Hematopoietic multipotent progenitor cell treated with erythropoietin and hydrocortisone succinate and interleukin-3 and kit ligand, for 6 days (in vitro differentiated cells): Measurements from ENCODE around the gene USP37.

Experiments used
- DNase-seq: peaks from one replicate; pipeline ENCODE4 v3.0.0-alpha.2; 2015

Gene USP37

GRCh38 chr2:218471982-218472381, 96.2 kb downstream of the USP37 start:
- peak; percentile 80 for DNase-seq

GRCh38 chr2:218471036-218471435, 97.1 kb downstream of the USP37 start:
- peak; percentile 28 for DNase-seq

- no peak for DNase-seq
Observed at GRCh38 chr2:218470448-218470847, 97.7 kb downstream of the USP37 start.

GRCh38 chr2:218465987-218466633, 102.0 kb downstream of the USP37 start:
- DNase-seq, result peak; percentile 72

DNA sequence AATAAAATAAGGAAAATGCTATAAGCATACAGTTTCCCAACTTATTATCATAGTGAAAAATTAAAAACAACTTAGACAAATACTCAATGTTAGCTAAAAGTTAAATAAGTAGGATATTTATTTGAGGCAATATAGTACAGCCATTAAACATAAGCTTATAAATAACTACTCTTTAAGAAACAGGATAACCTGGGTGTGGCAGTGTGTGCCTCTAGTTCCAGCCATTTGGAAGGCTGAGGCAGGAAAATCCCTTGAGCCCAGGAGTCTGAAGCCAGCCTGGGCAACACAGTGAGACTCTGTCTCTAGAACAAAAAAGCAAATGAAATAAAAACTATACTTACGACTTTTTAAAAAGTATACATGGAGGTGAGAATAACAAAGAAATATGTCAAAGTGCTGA, 109.6 kb downstream of the USP37 start:
- no peak for DNase-seq

- no peak for DNase-seq
Observed at GRCh38 chr2:218456849-218457248, 111.3 kb downstream of the USP37 start.

DNA sequence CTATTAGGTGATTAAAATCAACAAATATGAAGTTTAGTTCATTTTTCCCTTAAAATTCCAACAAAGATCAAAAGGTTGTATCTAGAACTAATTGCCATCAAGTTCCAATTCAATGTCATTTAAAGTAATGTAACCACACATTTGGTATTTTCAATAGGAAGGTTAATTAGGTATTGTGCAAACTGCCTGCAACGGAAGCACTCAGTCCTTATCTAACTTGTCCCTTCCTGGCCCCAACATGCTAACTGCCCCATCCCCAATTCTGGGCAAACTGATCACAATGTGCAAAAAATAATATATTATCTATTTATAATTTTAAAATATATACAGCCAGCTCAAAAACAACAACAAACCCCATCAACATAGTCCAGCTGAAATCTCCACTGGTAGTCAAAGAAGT, 116.1 kb downstream of the USP37 start:
- peak; percentile 41 for DNase-seq

DNA sequence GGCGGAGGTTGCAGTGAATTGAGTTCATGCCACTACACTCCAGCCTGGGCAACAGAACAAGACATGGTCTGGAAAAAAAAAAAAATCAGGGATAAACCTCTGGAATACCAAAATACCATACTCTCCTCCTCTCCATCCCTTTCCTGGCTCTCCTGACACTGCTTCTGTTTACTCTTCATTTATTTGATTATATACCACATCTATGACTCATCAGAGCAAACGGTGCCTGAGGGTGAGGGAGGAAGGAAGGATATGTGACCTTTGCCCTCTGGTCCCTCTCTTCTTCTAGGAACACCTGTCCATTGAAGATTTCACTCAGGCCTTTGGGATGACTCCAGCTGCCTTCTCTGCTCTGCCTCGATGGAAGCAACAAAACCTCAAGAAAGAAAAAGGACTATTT, 119.2 kb downstream of the USP37 start:
- no peak for DNase-seq

DNA sequence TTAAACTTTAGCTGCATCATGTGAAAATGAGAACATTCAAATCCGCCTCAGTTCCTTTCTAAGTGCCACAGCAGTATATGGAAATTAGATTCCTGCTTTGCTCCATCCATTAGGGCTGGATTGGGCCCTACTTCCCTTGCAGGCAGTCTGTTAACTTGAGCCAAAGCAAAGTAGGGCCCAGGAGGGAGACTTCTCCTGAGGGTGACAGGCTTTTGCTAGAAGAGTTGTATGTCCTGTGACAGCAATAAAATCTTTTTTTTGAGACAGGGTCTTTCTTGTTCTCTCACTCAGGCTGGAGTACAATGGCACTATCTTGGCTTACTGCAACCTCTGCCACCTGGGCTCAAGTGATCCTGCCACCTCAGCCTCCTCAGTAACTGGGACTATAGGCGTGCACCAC, 121.1 kb downstream of the USP37 start:
- no peak for DNase-seq

DNA sequence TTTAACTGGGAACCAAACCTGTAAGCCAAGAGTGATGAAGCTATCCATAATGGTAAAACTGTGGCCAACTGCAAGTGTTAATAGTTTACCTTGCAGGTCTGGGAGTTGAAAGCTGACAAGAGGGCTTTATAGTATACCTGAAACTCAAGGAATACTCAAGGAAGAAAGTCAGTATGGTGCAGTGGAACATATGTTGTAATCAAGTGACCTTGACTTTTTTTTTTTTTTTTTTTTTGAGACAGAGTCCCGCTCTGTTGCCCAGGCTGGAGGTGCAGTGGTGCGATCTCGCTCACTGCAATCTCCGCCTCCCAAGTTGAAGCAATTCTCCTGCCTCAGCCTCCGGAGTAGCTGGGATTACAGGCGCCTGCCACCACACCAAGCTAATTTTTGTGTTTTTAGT, 121.6 kb downstream of the USP37 start:
- no peak for DNase-seq

- no peak for DNase-seq
Observed at GRCh38 chr2:218445602-218446001, 122.5 kb downstream of the USP37 start.

GRCh38 chr2:218444692-218445357, 123.3 kb downstream of the USP37 start:
- no peak for DNase-seq

GRCh38 chr2:218438596-218438995, 129.6 kb downstream of the USP37 start:
- DNase-seq, result no peak

DNA sequence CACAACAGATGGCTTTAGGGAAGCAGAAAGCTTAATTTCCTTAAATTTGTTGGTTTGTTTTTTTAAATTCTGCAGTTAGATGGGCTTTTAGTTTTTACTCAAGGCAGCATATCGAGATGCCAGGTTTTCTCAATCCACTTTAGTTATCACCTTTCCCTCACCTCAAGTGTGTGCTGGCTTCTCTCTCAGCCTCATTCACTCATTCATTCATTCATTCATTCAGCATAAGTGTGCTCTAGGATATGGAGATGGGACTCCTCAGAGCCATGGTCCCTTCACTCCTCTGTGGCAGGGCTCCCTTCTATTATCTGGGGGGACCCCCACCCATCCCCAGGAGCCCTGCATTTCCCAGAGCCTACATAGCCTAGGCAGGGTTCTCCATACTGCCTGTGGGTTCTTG, 130.2 kb downstream of the USP37 start:
- no peak for DNase-seq

DNA sequence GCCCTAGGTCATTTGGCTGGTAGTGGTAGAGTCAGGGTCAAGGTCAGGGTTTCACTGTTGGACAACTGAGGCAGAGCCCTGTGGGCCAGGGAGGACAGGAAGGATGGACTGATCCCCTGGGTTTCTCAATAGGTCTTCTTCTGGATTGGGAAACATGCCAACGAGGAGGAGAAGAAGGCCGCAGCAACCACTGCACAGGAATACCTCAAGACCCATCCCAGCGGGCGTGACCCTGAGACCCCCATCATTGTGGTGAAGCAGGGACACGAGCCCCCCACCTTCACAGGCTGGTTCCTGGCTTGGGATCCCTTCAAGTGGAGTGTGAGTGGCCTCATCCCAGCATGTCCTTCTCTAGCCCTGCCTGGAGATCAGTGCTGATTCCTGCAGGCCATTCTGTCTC, 131.2 kb downstream of the USP37 start:
- DNase-seq, result no peak

GRCh38 chr2:218435003-218435982, 132.9 kb downstream of the USP37 start:
- DNase-seq, result no peak

GRCh38 chr2:218434456-218434855, 133.7 kb downstream of the USP37 start:
- DNase-seq, result no peak

DNA sequence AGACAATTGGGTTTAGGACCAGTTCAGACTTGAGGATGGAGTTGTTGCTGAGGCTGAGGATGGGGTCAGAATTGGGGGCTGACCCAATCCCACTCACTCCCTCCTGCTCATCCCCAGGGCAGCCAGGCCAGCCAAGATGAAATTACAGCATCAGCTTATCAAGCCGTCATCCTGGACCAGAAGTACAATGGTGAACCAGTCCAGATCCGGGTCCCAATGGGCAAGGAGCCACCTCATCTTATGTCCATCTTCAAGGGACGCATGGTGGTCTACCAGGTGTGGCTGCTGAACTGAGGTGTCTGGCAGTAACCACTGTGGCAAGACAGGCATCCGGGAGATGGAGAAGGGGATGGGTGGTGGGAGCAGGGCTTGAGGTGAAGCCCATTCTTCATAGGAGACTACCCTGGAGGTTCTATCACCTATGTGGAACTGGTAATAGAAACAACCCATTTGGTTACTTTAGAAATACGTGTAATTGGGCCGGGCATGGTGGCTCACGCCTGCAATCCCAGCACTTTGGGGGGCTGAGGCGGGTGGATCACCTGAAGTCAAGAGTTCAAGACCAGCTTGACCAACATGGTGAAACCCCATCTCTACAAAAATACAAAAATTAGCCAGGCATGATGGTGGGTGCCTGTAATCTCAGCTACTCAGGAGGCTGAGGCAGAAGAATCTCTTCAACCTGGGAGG, 135.3 kb downstream of the USP37 start:
- DNase-seq, result no peak

GRCh38 chr2:218431878-218432277, 136.3 kb downstream of the USP37 start:
- DNase-seq, result no peak

- DNase-seq, result no peak
Observed at GRCh38 chr2:218430721-218431120, 137.4 kb downstream of the USP37 start.

GRCh38 chr2:218429911-218430692, 138.0 kb downstream of the USP37 start:
- peak; percentile 91 for DNase-seq
